ENCODE data around the gene ADARB2.

Gene ADARB2

GRCh38 chr10:1498746-1499358, 238.5 kb downstream of the ADARB2 start:
- H3K27ac ChIP-seq, result no peak overlapping the region
- TF ChIP-seq ZFX (IDR thresholded peaks at IDR 0.05; ENCODE audit: borderline replicate concordance) (no peak), CTCF (IDR thresholded peaks at IDR 0.05) (no peak)

GRCh38 chr10:1495915-1496517, 241.3 kb downstream of the ADARB2 start:
- no peak for TF ChIP-seq ZFX (IDR thresholded peaks at IDR 0.05; ENCODE audit: borderline replicate concordance)
- TF ChIP-seq CTCF (IDR thresholded peaks at IDR 0.05), result no peak
- H3K27ac ChIP-seq, result no peak overlapping the region

- no peak for TF ChIP-seq ZFX (IDR thresholded peaks at IDR 0.05; ENCODE audit: borderline replicate concordance)
- TF ChIP-seq CTCF (IDR thresholded peaks at IDR 0.05), result no peak
- no peak overlapping the region for H3K27ac ChIP-seq
Observed at GRCh38 chr10:1492641-1493040, 244.7 kb downstream of the ADARB2 start.

- no peak overlapping the region for H3K27ac ChIP-seq
- TF ChIP-seq ZFX (IDR thresholded peaks at IDR 0.05; ENCODE audit: borderline replicate concordance), result no peak
- no peak for TF ChIP-seq CTCF (IDR thresholded peaks at IDR 0.05)
Observed at GRCh38 chr10:1491901-1492300, 245.4 kb downstream of the ADARB2 start.

GRCh38 chr10:1489801-1490200, 247.5 kb downstream of the ADARB2 start:
- no peak overlapping the region for H3K27ac ChIP-seq
- TF ChIP-seq ZFX (IDR thresholded peaks at IDR 0.05; ENCODE audit: borderline replicate concordance) (no peak), CTCF (IDR thresholded peaks at IDR 0.05) (no peak)

GRCh38 chr10:1488970-1489548, 248.3 kb downstream of the ADARB2 start:
- TF ChIP-seq ZFX (IDR thresholded peaks at IDR 0.05; ENCODE audit: borderline replicate concordance) (no peak), CTCF (IDR thresholded peaks at IDR 0.05) (no peak)
- H3K27ac ChIP-seq, result no peak overlapping the region
